GM23338 (cell line): Measurements from ENCODE around the gene SUGCT.

Experiments used
- CTCF ChIP-seq, 2 experiments: fragments of 200-600 bp in 1 of 2; sonication (generic) in 1 of 2; conservative IDR thresholded peaks; 2 replicates each; pipeline versions ENCODE4 v1.5.1 to v1.6.1; 2016 to 2017; ENCODE audit warnings: antibody characterized with exemption in 2 of 2, low read depth in 2 of 2, mild to moderate bottlenecking in 2 of 2, moderate library complexity in 1 of 2
- ETS1 ChIP-seq: IDR thresholded peaks from 2 replicates; pipeline ENCODE4 v1.6.1; 2016; ENCODE audit warnings: antibody characterized with exemption
- EZH2 ChIP-seq: fragments of 200-600 bp; sonication (generic); IDR thresholded peaks from one replicate; pipeline ENCODE4 v1.8.0; 2017; ENCODE audit warnings: antibody characterized with exemption, mild to moderate bottlenecking, low read depth; ENCODE audit not compliant: unreplicated experiment
- EZH2phosphoT487 ChIP-seq: fragments of 200-600 bp; sonication (generic); IDR thresholded peaks from one replicate; pipeline ENCODE4 v1.8.1; 2018; ENCODE audit warnings: antibody characterized with exemption; ENCODE audit not compliant: unreplicated experiment
- JUNB ChIP-seq: IDR thresholded peaks from one replicate; pipeline ENCODE4 v1.6.1; 2016; ENCODE audit warnings: antibody characterized with exemption; ENCODE audit not compliant: unreplicated experiment
- POLR2AphosphoS5 ChIP-seq: IDR thresholded peaks from 2 replicates; pipeline ENCODE4 v1.6.1; 2016; ENCODE audit warnings: antibody characterized with exemption, low read depth
- REST ChIP-seq: IDR thresholded peaks from one replicate; pipeline ENCODE4 v1.6.1; 2018; ENCODE audit warnings: antibody characterized with exemption; ENCODE audit not compliant: unreplicated experiment
- STAT1 ChIP-seq: IDR thresholded peaks from one replicate; pipeline ENCODE4 v1.6.1; 2016; ENCODE audit warnings: antibody characterized with exemption; ENCODE audit not compliant: unreplicated experiment
- ZNF114 ChIP-seq: fragments of 250-450 bp; sonication (Bioruptor Pico); IDR thresholded peaks from 2 replicates; pipeline ENCODE4 v1.5.0; 2020; ENCODE audit warnings: mild to moderate bottlenecking, moderate library complexity
- ZNF462 ChIP-seq: fragments of 250-450 bp; sonication (Bioruptor Pico); IDR thresholded peaks from 2 replicates; pipeline ENCODE4 v1.5.0; 2020; ENCODE audit warnings: mild to moderate bottlenecking, moderate library complexity

GRCh38 chr7:40673285-40673684 is 538.5 kb downstream of the SUGCT start:
- TF ChIP-seq POLR2AphosphoS5 (no peak), CTCF (conservative IDR thresholded peaks at IDR 0.05; ENCODE audit: low read depth in 2 of 2) (no peak), REST (no peak), JUNB (no peak), ETS1 (no peak), EZH2 (no peak), EZH2phosphoT487 (no peak), STAT1 (no peak), ZNF114 (CRISPR knock-in tag) (no peak), ZNF462 (CRISPR knock-in tag) (no peak)
